RWPE1 (cell line): ENCODE data around the gene TAF4B.

ENCODE experiments used
- CTCF ChIA-PET: fragments of 350-600 bp; sonication (Branson Sonifier 250); formaldehyde crosslinking; extraction: SDS; loops from one replicate; lab custom pipeline; 2021; lab: Yijun Ruan, JAX
- POLR2A ChIA-PET: fragments of 400-600 bp; formaldehyde crosslinking; extraction: SDS; loops from one replicate; lab custom pipeline; 2020; ENCODE audit warnings: antibody characterized with exemption; ENCODE audit not compliant: low non-redundant PET; lab: Yijun Ruan, JAX
- DNase-seq: peaks from one replicate; pipeline ENCODE4 v3.0.0; 2012; ENCODE audit warnings: low spot score
- H3K27ac ChIP-seq: fragments of 450-650 bp; 2 replicates; pipeline ENCODE4 v1.5.1; 2017
- CTCF ChIP-seq: fragments of 450-650 bp; conservative IDR thresholded peaks from 2 replicates; pipeline ENCODE4 v1.5.1; 2017; ENCODE audit warnings: low read depth, mild to moderate bottlenecking

TAF4B gene

DNA sequence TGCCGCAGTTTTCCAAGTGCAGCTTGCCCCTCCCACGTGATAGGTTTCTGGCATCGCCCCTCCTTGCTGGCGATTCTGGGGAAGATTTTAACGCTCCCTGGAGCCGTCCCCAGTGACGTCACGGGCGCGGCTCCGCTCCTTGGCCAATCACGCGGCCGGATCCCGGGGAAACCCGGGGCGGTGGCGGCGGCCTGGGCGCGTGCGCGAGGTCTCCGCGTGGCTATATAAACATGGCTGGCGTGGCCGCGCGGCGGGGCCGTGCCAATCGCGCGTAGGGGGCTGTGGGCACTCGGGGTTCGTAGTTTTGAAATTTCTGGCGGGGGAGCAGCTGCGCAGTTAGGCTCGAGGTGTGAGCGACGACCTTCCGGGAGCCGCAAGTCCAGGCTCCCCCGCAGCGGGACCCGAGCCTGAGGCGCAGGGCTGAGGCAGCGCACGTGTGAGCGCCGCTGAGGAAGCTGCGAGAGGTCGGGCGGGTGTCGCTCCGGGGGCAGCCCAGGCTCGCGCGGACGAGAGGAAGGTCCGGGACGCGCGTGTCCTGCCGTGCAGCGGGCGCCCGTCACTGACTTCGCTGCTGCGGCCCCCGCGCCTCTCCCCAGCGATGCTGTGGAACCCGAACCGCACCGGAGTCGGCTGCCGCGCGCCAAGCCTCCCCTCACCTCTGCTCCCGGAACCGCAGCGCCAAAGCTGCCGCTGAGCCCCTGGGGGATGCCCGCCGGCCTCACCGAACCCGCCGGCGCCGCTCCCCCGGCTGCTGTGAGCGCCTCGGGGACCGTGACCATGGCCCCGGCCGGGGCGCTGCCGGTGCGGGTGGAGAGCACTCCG is at the start of gene TAF4B:
TSS of gene TAF4B (plus strand) at position 217 of the 822 bp plus-strand sequence. CDS start at position 706, 489 bp downstream.
- peak within 1 kb of the TSS; percentile 72 for H3K27ac ChIP-seq

GRCh38 chr18:26181343-26181826 is 44.9 kb upstream of the TAF4B start:
- ChIA-PET POLR2A (no interaction called here), CTCF (no interaction called here)

More for the DNA sequence above, at the start of gene TAF4B:
- no peak for TF ChIP-seq CTCF
- peak; percentile 94 for DNase-seq
- CTCF ChIA-PET = no interaction called here
- POLR2A ChIA-PET = no interaction called here

DNA sequence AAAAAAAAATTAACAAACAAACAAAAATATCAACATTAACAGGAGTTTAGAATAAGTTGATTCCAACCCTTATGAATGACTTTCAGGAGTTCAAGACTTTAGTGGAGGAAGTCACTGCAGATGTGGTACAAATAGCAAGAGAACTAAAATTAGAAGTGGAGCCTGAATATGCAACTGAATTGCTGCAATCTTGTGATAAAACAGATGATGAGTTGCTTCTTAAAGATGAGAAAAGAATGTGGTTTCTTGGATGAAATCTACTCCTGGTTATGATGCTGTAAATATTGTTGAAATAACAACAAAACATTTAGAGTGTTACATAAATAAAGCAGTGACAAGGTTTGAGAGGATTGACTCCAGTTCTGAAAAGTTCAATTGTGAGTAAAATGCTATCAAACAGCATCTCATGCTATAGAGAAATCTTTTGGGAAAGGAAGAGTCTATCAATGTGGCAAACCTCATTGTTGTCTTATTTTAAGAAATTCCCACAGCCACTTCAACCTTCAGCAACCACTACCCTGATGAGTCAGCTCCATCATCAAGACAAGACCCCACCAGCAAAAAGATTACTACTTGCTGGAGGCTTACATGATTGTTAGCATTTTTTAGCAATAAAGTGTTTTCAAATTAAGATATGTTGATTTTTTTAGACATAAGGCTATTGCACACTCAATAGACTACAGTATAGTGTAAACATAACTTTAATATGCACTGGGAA is 42.7 kb upstream of the TAF4B start:
- H3K27ac ChIP-seq = no peak overlapping the region
- no peak for TF ChIP-seq CTCF
- DNase-seq = no peak
- ChIA-PET POLR2A (no interaction called here), CTCF (interaction anchor here (0.6 kb wide), 1 partner anchor 1622 kb away, joined by 3 read pairs; no protein-coding TSS in a partner anchor)

More at GRCh38 chr18:26181343-26181826, 44.9 kb upstream of the TAF4B start:
- DNase-seq = no peak
- H3K27ac ChIP-seq = no peak overlapping the region
- no peak for TF ChIP-seq CTCF

DNA sequence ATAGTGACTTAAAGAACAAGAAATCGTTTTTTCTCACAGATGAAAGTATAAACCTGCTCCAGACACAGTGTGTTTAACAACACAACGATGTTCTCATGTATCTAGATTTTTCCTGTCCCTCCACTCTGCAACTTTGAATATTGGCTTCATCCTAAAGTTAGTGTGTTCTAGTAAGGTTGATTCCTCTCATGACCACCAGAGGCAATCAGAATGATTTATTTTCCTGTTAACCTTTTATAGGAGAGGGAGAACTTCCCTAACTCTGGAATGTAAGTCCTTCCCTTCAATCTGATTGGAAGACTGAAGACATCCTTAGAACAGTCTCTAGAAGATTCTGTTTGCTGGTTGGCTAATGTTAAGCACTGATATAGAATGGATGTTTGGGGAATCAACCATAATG is 41.0 kb upstream of the TAF4B start:
- DNase-seq = peak; percentile 19
- H3K27ac ChIP-seq = no peak overlapping the region

DNA sequence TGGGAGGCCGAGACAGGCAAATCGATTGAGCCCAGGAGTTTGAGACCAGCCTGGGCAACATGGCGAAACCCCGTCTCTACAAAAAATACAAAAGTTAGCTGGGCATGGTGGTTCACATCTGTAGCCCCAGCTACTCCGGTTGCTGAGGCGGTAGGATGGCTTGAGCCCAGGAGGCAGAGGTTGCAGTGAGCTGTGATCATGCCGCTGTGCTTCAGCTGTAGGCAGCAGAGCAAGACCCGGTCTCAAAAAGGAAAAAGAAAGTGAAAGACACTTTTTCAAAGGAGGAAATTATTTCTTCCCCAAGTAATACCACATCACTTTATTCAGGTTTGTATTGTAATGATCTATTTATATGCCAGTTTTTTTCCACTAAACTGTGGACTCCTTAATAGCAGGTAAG is 35.7 kb upstream of the TAF4B start:
- POLR2A ChIA-PET = no interaction called here
- DNase-seq = no peak
- no peak for TF ChIP-seq CTCF
- CTCF ChIA-PET = no interaction called here
- H3K27ac ChIP-seq = no peak overlapping the region

More for the DNA sequence above, 41.0 kb upstream of the TAF4B start:
- CTCF ChIA-PET = no interaction called here
- POLR2A ChIA-PET = no interaction called here
- TF ChIP-seq CTCF = 0 out of 2 replicates have a peak, but pooled peaks have one; percentile 17

DNA sequence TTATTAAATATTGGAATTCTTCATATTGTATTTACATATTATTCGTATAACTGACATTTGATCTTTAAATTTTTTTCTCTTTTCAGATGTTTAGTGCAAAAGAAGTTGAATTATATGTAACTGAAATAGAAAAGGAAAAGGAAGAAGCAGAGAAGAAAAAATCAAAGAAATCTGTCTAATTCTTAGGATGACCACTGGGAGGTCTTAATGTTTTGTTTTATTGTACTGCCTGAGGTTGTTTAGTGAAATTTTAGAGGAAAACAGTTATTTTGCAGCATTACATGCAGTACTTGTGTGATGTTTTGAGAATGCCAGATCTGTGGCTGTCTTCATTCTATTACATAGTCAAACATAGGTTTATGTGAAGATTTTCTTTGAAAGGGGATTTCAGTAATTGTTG is 34.0 kb upstream of the TAF4B start:
- no peak for DNase-seq
- CTCF ChIA-PET = no interaction called here
- no peak for TF ChIP-seq CTCF
- H3K27ac ChIP-seq = no peak overlapping the region
- POLR2A ChIA-PET = no interaction called here
